Measurements from ENCODE around the gene RYK.

DNA sequence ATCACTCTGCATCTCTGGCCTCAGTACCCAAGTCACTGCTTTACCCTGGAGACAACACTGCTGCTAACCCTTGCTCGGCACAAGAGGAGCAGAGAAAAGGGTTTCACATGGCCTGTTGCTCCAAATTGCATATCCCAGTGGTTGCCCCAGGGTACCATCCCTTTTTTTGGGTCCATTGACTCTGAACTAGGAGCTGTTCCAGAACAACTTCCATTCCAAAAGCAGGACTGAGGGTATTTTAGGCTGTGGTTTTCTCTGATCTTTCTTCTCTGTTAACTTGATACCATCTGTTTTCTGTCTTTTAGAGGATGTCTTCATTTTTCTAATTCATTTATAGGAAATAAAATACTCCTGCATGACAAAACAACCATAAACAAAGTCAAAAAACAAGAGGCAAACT lies 17.3 kb upstream of the RYK start:
- TF ChIP-seq CTCF (tag by site-specific recombination; IDR thresholded peaks at IDR 0.05) (no peak), ZNF280D (tag by site-specific recombination; IDR thresholded peaks at IDR 0.05) (no peak), HIC1 (tag by site-specific recombination; IDR thresholded peaks at IDR 0.05) (no peak), ZNF830 (tag by site-specific recombination; IDR thresholded peaks at IDR 0.05; ENCODE audit: low read depth) (no peak), ZNF747 (tag by site-specific recombination; IDR thresholded peaks at IDR 0.05) (no peak), ZNF658 (tag by site-specific recombination; IDR thresholded peaks at IDR 0.05) (no peak), ZNF600 (tag by site-specific recombination; IDR thresholded peaks at IDR 0.05) (no peak), GLI4 (tag by site-specific recombination; IDR thresholded peaks at IDR 0.05) (no peak), ZNF792 (tag by site-specific recombination; IDR thresholded peaks at IDR 0.05) (no peak), ZNF133 (tag by site-specific recombination; IDR thresholded peaks at IDR 0.05) (no peak), ZNF292 (tag by site-specific recombination; IDR thresholded peaks at IDR 0.05; ENCODE audit: borderline replicate concordance, low read depth) (no peak), ZNF707 (tag by site-specific recombination; IDR thresholded peaks at IDR 0.05) (no peak)
- TF ChIP-seq, protein P1, sequence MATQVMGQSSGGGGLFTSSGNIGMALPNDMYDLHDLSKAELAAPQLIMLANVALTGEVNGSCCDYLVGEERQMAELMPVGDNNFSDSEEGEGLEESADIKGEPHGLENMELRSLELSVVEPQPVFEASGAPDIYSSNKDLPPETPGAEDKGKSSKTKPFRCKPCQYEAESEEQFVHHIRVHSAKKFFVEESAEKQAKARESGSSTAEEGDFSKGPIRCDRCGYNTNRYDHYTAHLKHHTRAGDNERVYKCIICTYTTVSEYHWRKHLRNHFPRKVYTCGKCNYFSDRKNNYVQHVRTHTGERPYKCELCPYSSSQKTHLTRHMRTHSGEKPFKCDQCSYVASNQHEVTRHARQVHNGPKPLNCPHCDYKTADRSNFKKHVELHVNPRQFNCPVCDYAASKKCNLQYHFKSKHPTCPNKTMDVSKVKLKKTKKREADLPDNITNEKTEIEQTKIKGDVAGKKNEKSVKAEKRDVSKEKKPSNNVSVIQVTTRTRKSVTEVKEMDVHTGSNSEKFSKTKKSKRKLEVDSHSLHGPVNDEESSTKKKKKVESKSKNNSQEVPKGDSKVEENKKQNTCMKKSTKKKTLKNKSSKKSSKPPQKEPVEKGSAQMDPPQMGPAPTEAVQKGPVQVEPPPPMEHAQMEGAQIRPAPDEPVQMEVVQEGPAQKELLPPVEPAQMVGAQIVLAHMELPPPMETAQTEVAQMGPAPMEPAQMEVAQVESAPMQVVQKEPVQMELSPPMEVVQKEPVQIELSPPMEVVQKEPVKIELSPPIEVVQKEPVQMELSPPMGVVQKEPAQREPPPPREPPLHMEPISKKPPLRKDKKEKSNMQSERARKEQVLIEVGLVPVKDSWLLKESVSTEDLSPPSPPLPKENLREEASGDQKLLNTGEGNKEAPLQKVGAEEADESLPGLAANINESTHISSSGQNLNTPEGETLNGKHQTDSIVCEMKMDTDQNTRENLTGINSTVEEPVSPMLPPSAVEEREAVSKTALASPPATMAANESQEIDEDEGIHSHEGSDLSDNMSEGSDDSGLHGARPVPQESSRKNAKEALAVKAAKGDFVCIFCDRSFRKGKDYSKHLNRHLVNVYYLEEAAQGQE (tag by site-specific recombination; IDR thresholded peaks at IDR 0.05), result no peak
- TF ChIP-seq, protein P2, sequence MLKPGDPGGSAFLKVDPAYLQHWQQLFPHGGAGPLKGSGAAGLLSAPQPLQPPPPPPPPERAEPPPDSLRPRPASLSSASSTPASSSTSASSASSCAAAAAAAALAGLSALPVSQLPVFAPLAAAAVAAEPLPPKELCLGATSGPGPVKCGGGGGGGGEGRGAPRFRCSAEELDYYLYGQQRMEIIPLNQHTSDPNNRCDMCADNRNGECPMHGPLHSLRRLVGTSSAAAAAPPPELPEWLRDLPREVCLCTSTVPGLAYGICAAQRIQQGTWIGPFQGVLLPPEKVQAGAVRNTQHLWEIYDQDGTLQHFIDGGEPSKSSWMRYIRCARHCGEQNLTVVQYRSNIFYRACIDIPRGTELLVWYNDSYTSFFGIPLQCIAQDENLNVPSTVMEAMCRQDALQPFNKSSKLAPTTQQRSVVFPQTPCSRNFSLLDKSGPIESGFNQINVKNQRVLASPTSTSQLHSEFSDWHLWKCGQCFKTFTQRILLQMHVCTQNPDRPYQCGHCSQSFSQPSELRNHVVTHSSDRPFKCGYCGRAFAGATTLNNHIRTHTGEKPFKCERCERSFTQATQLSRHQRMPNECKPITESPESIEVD (tag by site-specific recombination; IDR thresholded peaks at IDR 0.05), result no peak

All from HEK293 (cell line).